ENCODE data around the gene ALX3. TPM values are rescaled to one million over a fixed set of nuclear protein-coding genes. Genes with fewer than 3 reads are reported as not detected.

The ALX3 gene
- total RNA-seq, 4 donors from 2014 or later, result not detected

DNA sequence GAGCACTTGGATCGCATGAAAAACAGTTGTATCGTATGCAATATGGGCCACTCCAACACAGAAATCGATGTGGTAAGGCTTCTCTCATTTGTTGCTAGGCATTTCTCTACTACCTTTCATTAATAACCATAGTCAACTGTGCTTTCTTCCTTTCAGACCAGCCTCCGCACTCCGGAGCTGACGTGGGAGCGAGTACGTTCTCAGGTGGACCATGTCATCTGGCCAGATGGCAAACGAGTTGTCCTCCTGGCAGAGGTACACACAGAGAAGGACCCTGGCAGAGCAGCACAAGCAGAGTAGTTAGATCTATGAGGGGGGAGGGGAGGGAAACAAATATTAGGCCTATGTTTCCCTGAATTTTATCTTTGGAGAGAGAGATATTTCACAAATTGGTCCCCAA lies 52.1 kb downstream of the ALX3 start:
- in situ Hi-C loops (cut with MboI; ENCODE audit: low pct_ligation_motif_present in 1 of 4, low pct_unique_long_range_greater_than_20kb in 1 of 4, low sequenced_read_pairs in 3 of 4), result no loop called here
- intact Hi-C loops (cut with DNase I; ENCODE audit: low total_unique reads), result no loop called here
- no peaks in the 10 kb centered on the region for H3K4me1 ChIP-seq
- no peak for TF ChIP-seq POLR2AphosphoS5 (IDR thresholded peaks at IDR 0.05)
- no peak for TF ChIP-seq EP300 (IDR thresholded peaks at IDR 0.05; ENCODE audit: low read depth)
- TF ChIP-seq, protein P1, sequence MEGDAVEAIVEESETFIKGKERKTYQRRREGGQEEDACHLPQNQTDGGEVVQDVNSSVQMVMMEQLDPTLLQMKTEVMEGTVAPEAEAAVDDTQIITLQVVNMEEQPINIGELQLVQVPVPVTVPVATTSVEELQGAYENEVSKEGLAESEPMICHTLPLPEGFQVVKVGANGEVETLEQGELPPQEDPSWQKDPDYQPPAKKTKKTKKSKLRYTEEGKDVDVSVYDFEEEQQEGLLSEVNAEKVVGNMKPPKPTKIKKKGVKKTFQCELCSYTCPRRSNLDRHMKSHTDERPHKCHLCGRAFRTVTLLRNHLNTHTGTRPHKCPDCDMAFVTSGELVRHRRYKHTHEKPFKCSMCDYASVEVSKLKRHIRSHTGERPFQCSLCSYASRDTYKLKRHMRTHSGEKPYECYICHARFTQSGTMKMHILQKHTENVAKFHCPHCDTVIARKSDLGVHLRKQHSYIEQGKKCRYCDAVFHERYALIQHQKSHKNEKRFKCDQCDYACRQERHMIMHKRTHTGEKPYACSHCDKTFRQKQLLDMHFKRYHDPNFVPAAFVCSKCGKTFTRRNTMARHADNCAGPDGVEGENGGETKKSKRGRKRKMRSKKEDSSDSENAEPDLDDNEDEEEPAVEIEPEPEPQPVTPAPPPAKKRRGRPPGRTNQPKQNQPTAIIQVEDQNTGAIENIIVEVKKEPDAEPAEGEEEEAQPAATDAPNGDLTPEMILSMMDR (IDR thresholded peaks at IDR 0.05), result no peak
- TF ChIP-seq POLR2A (IDR thresholded peaks at IDR 0.05), result no peak
- H3K36me3 ChIP-seq, result peaks cover 3 to 100% (median 49%) of the 10 kb centered on the region in 4 donors
- H3K27me3 ChIP-seq, result no peaks in the 10 kb centered on the region
- no peak overlapping the region for H3K27ac ChIP-seq
- 92 to 100% methylated on average over 7 to 9 of the region's 9 CpGs for WGBS, 2 donors (ENCODE audit: low coverage in 1 of 2)
- no peak for DNase-seq
- no peaks in the 10 kb centered on the region for H3K9me3 ChIP-seq
- no peak overlapping the region for H3K4me3 ChIP-seq

GRCh38 chr1:110017792-110018191 lies 52.7 kb downstream of the ALX3 start:
- Histone ChIP-seq H3K4me3 (no peak overlapping the region), H3K9me3 (no peaks in the 10 kb centered on the region), H3K27me3 (no peaks in the 10 kb centered on the region), H3K4me1 (no peaks in the 10 kb centered on the region), H3K36me3 (peaks cover 3 to 100% (median 52%) of the 10 kb centered on the region in 4 donors), H3K27ac (no peak overlapping the region)
- DNase-seq, result no peak
- no peak for TF ChIP-seq POLR2AphosphoS5 (IDR thresholded peaks at IDR 0.05)
- no peak for TF ChIP-seq EP300 (IDR thresholded peaks at IDR 0.05; ENCODE audit: low read depth)
- TF ChIP-seq POLR2A (IDR thresholded peaks at IDR 0.05), result no peak
- TF ChIP-seq, protein P1 (IDR thresholded peaks at IDR 0.05), result no peak
- intact Hi-C loops (cut with DNase I; ENCODE audit: low total_unique reads), result no loop called here
- in situ Hi-C loops (cut with MboI; ENCODE audit: low pct_ligation_motif_present in 1 of 4, low pct_unique_long_range_greater_than_20kb in 1 of 4, low sequenced_read_pairs in 3 of 4), result no loop called here
- WGBS, 2 donors (ENCODE audit: low coverage in 1 of 2), result 74 to 92% methylated on average over 3 of the region's 3 CpGs

GRCh38 chr1:110012100-110012780 lies 58.2 kb downstream of the ALX3 start:
- WGBS, 2 donors (ENCODE audit: low coverage in 1 of 2), result 83 to 84% methylated on average over 5 to 6 of the region's 6 CpGs
- H3K27me3 ChIP-seq, result no peaks in the 10 kb centered on the region
- no peak overlapping the region for H3K4me3 ChIP-seq
- DNase-seq, result no peak
- peaks cover 0 to 76% (median 36%) of the 10 kb centered on the region in 4 donors for H3K36me3 ChIP-seq
- peaks cover 0 to 12% (median 5%) of the 10 kb centered on the region in 4 donors for H3K4me1 ChIP-seq
- H3K27ac ChIP-seq, result peak overlapping the region; percentile 2 to 24 (median 7)
- intact Hi-C loops (cut with DNase I; ENCODE audit: low total_unique reads), result no loop called here
- in situ Hi-C loops (cut with MboI; ENCODE audit: low pct_ligation_motif_present in 1 of 4, low pct_unique_long_range_greater_than_20kb in 1 of 4, low sequenced_read_pairs in 3 of 4), result no loop called here
- TF ChIP-seq EP300 (IDR thresholded peaks at IDR 0.05; ENCODE audit: low read depth) (no peak), POLR2AphosphoS5 (IDR thresholded peaks at IDR 0.05) (no peak), POLR2A (IDR thresholded peaks at IDR 0.05) (no peak)
- TF ChIP-seq, protein P1 (IDR thresholded peaks at IDR 0.05), result no peak
- no peaks in the 10 kb centered on the region for H3K9me3 ChIP-seq

DNA sequence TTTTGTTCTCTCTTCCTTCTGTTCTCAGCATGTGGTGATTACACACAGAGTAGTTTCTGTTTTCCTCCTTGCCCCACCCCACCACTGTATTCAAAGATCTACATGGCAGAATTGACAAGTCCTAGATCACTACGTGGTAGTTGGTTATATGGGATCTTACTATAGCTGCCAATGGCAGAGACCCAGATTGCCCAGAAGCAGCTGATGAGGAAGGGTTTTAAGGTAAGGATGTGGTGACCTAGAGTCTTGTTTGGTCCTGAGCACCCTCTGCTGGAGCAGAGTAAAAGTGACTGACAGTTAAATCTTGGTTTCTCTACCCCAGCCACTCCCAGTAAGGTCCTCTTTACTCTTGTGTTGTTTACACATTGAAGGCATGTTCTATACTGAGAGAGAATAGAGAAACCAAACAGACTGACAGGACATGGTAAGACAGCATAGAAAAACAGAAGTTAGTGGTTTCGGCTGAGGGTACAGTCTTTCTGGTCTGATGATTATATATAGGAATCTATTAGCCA lies 58.9 kb downstream of the ALX3 start:
- in situ Hi-C loops (cut with MboI; ENCODE audit: low pct_ligation_motif_present in 1 of 4, low pct_unique_long_range_greater_than_20kb in 1 of 4, low sequenced_read_pairs in 3 of 4), result no loop called here
- TF ChIP-seq, protein P1 (IDR thresholded peaks at IDR 0.05), result peak; percentile 46 to 69 (median 57)
- TF ChIP-seq EP300 (IDR thresholded peaks at IDR 0.05; ENCODE audit: low read depth) (no peak), POLR2A (IDR thresholded peaks at IDR 0.05) (no peak), POLR2AphosphoS5 (IDR thresholded peaks at IDR 0.05) (no peak)
- Histone ChIP-seq H3K27ac (peak overlapping the region; percentile 18 to 48 (median 22)), H3K36me3 (peaks cover 0 to 70% (median 33%) of the 10 kb centered on the region in 4 donors), H3K4me3 (no peak overlapping the region), H3K27me3 (no peaks in the 10 kb centered on the region), H3K9me3 (no peaks in the 10 kb centered on the region), H3K4me1 (peaks cover 0 to 18% (median 7%) of the 10 kb centered on the region in 4 donors)
- intact Hi-C loops (cut with DNase I; ENCODE audit: low total_unique reads), result no loop called here
- 25 to 33% methylated on average over 2 of the region's 2 CpGs for WGBS, 2 donors (ENCODE audit: low coverage in 1 of 2)
- DNase-seq, result peak; percentile 50

Other genes with a start within 250 kb of the ALX3 start
- 10 to 100 TPM in 3 of 4 donors, 1 to 10 TPM in 1; 9.7 to 63.1 (median 14.4) TPM for gene CSF1, start 159.8 kb downstream of the ALX3 start, total RNA-seq
- 10 to 100 TPM; 31.8 to 71.5 (median 51.3) TPM for gene AHCYL1, start 85.9 kb downstream of the ALX3 start, total RNA-seq
- 10 to 100 TPM; 32.6 to 72.2 (median 58.7) TPM for gene STRIP1, start 36.0 kb downstream of the ALX3 start, total RNA-seq
- under 1 TPM in 1 of 4 donors, not detected in 3; 0.41 TPM for gene UBL4B, start 41.8 kb upstream of the ALX3 start, total RNA-seq
- under 1 TPM in 3 of 4 donors, not detected in 1; under 0.01 to 0.37 (median 0.14) TPM for gene SLC6A17, start 79.8 kb upstream of the ALX3 start, total RNA-seq
- gene KCNC4, start 139.6 kb upstream of the ALX3 start, total RNA-seq, result 10 to 100 TPM in 1 of 4 donors, 1 to 10 TPM in 3; 1.8 to 25.8 (median 4.9) TPM

All from transverse colon (tissue), 4 donors.